HFF-Myc (cell line): ENCODE measurements around the gene CHTOP.
"Not testable (repeated sequence)": the region's sequence is repeated elsewhere in the genome, so short reads cannot be mapped to it uniquely, and the experiment has no call there.

Source experiments
- DNase-seq: peaks from one replicate; pipeline ENCODE4 v3.0.0-alpha.2; 2011; ENCODE audit warnings: low read depth; ENCODE audit errors: extremely low read depth
- H3K4me3 ChIP-seq: replicated peaks from 2 replicates; pipeline ENCODE4 v1.5.1; 2011; ENCODE audit warnings: low read depth, mild to moderate bottlenecking, control low read depth, low read length
- CTCF ChIP-seq: IDR thresholded peaks from 2 replicates; pipeline ENCODE4 v1.5.1; 2012; ENCODE audit warnings: mild to moderate bottlenecking, low read depth, low read length, control low read depth; ENCODE audit errors: missing control alignments

CHTOP gene

DNA sequence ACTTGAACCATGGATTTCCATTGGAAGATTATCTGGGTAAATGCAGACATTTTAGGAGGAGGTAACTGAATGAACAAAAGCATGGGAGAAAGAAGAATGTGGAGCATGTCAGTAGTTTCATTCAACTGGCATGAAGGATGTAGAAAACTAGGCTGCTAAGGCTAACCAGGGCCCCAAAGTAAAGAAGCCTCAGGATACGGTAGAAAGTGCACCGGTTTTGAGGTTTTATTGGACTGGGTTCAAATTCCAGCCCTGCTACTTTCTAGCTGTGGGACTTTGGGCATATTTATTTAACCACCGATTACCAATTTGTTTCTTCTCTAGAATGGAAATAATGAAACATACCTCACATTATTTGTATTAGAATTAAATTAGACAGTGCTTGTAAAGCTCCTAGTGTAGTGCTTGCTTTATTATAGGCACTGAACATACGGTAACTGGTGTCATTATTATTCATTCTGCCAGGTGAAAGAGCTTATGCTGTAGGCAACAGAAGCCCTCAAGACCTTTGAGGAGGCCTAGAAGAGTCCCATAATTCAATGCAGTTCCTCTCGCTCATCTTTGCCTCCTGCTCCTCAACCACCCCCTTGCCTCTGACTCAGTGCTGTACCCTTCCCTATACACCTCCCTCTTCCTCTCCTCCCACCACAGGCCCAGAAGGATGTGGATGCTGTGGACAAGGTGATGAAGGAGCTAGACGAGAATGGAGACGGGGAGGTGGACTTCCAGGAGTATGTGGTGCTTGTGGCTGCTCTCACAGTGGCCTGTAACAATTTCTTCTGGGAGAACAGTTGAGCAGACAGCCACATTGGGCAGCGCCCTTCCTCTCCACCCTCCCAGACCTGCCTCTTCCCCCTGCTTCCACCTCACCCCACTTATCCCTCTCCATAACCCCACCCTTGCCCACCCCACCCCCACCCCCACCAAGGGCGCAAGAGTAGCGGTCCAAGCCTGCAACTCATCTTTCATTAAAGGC is 2.5 kb upstream of the CHTOP start:
- TF ChIP-seq CTCF: no peak
- no peak for DNase-seq
- H3K4me3 ChIP-seq: no peak overlapping the region

DNA sequence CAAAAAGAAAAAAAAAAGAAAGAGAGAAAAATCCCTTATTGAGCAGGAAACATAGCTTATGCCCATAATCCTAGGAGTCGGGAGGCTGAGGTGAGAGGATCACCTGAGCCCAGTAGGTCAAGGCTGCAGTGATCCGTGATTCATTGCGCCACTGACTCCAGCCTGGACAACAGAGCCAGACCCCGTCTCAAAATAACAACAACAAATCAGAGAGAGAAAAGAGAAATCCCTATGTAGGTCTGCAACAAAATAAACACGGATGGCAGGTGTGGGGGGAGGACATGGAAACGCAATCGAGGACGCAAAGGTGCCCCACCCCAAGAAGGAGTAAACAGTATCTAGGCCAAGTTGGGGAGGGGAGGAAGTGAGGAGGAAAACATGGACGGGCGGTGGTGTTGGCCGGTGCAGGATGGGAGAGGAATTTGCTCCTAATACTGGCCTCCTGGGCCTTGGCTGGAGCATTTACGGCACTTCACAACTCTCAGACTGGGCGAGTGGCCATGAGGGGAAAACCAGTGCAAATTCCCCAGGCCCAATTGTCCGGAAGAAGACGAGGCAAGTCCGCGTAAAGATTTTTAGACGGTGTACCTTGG is 609 bp upstream of the CHTOP start:
- H3K4me3 ChIP-seq: peak overlapping the region; percentile 94
- no peak for TF ChIP-seq CTCF
- DNase-seq: no peak

DNA sequence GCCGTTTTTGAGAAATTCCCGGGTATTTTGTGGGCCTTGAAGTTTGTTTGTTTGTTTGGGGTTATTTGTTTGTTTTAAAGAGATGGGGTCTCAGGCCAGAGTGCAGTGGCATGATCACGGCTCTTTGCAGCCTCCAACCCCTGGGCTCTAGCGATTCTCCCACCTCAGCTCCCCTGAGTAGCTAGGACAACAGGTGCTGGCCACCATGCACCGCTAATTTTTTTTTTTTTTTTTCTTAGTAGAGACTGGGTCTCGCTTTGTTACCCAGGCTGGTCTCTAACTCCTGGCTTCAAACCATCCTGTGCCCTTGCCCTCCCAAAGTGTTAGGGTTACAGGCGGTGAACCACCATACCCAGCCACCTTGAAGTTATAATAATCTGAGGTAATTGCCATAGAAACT is 2.0 kb downstream of the CHTOP start:
- no peak for DNase-seq
- TF ChIP-seq CTCF: no peak
- H3K4me3 ChIP-seq: peak overlapping the region; percentile 94

DNA sequence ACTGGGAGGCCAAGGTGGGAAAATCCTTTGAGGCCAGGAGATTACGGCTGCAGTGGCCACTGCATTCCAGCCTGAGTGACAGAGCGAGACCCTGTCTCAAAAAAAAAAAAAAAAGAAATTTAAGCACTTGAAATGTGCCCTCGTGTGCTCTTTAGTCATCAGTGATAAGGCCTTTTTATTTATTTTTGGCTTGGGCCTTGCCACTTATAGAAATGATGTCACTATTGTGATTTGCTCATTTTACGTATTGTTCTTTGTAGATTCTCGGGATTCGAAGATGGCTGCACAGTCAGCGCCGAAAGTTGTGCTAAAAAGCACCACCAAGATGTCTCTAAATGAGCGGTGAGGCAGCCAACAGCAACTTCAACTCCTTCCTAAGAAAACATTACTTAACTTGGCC is 2.4 kb downstream of the CHTOP start:
- H3K4me3 ChIP-seq: no peak overlapping the region
- TF ChIP-seq CTCF: no peak
- no peak for DNase-seq

DNA sequence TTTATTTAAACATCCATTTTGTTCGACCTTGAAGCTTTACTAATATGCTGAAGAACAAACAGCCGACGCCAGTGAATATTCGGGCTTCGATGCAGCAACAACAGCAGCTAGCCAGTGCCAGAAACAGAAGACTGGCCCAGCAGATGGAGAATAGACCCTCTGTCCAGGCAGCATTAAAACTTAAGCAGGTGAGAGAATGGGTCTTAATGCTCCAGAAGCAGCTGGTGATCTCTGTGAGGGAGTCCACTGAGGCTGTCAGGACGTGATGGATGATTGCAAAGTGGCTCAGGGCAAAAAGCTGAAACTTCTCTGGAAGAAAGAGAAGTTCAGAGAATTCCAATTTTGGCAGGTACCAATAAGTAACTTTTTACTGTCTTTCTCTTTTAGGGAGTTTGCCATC is 4.4 kb downstream of the CHTOP start:
- no peak overlapping the region for H3K4me3 ChIP-seq
- no peak for TF ChIP-seq CTCF
- DNase-seq: no peak

DNA sequence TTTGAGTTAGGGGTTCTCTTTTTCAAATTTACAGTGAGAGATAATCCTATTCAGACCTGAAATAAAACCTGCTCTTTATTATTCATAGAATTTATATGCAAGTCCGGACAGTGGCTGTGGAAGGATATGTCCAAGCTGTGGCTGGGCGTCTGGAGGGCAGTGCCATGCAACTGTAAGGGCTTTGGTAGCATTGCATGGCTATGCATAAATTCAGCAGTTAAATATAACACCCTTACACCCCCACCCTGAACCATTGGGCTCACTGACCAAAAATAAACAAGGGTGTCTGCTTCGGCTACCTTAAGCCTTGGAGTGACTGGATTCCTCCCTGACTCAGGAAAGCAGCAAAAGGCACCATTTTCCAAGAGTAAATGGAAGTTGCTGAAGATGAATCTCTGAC is 5.4 kb downstream of the CHTOP start:
- no peak overlapping the region for H3K4me3 ChIP-seq
- DNase-seq: no peak
- no peak for TF ChIP-seq CTCF

- not testable (repeated sequence) for H3K4me3 ChIP-seq, DNase-seq
Measured at GRCh38 chr1:153640213-153640612, 6.3 kb downstream of the CHTOP start.
